SU-DHL-6 (cell line): ENCODE data around the gene PDZD2.

Experiments used
- H2AFZ ChIP-seq: fragments of 200-600 bp; sonication (generic); 2 replicates; pipeline ENCODE4 v1.6.1; 2014; ENCODE audit warnings: low read depth, mild to moderate bottlenecking, moderate library complexity, mixed read lengths, antibody characterized with exemption, low read length; ENCODE audit not compliant: severe bottlenecking
- H3F3A ChIP-seq: fragments of 200-600 bp; shearing (Covaris generic); 2 replicates; pipeline ENCODE4 v1.6.0; 2016; ENCODE audit warnings: antibody characterized with exemption, mild to moderate bottlenecking; ENCODE audit not compliant: insufficient read depth
- H3K27ac ChIP-seq: fragments of 200-600 bp; sonication (generic); 2 replicates; pipeline ENCODE4 v1.5.1; 2016; ENCODE audit warnings: low read depth, mild to moderate bottlenecking, low read length, moderate library complexity, mixed read lengths
- H3K27me3 ChIP-seq: fragments of 200-600 bp; sonication (generic), shearing (Covaris generic); 2 replicates; pipeline ENCODE4 v1.6.0; 2014; ENCODE audit warnings: mild to moderate bottlenecking, low read length
- H3K36me3 ChIP-seq: fragments of 200-600 bp; sonication (generic); 2 replicates; pipeline ENCODE4 v1.6.1; 2014; ENCODE audit warnings: mild to moderate bottlenecking, low read length, mixed read lengths
- H3K4me2 ChIP-seq: fragments of 300-600, 200-600 bp; shearing (Covaris generic), sonication (generic); 2 replicates; pipeline ENCODE4 v1.6.0; 2014; ENCODE audit warnings: low read length, low read depth, mild to moderate bottlenecking; ENCODE audit not compliant: poor library complexity, severe bottlenecking
- H3K4me3 ChIP-seq: fragments of 200-600 bp; sonication (generic); 2 replicates; pipeline ENCODE4 v1.5.1; 2014; ENCODE audit warnings: antibody characterized with exemption, low read length, mild to moderate bottlenecking, mixed read lengths; ENCODE audit not compliant: insufficient read depth, poor library complexity, severe bottlenecking
- H3K79me2 ChIP-seq: fragments of 200-600 bp; sonication (generic); 2 replicates; pipeline ENCODE4 v1.6.1; 2014; ENCODE audit warnings: mild to moderate bottlenecking, low read length, moderate library complexity; ENCODE audit not compliant: insufficient read depth
- H3K9ac ChIP-seq: fragments of 200-600 bp; sonication (generic); 2 replicates; pipeline ENCODE4 v1.7.0; 2014; ENCODE audit warnings: mild to moderate bottlenecking, low read length
- H3K9me2 ChIP-seq: fragments of 200-600 bp; sonication (generic); replicated peaks from 2 replicates; pipeline ENCODE4 v1.6.1; 2014; ENCODE audit warnings: low read length; ENCODE audit not compliant: insufficient read depth
- H3K9me3 ChIP-seq: fragments of 200-600 bp; sonication (generic); 2 replicates; pipeline ENCODE4 v1.6.1; 2014; ENCODE audit warnings: low read length, mixed read lengths; ENCODE audit not compliant: insufficient read depth
- H4K20me1 ChIP-seq: fragments of 200-600 bp; sonication (generic); 2 replicates; pipeline ENCODE4 v1.6.1; 2014; ENCODE audit warnings: low read depth, mild to moderate bottlenecking, antibody characterized with exemption, low read length, moderate library complexity, mixed read lengths
- CTCF ChIP-seq: fragments of 200-600 bp; sonication (generic); IDR thresholded peaks from one replicate; pipeline ENCODE4 v1.5.1; 2017; ENCODE audit warnings: antibody characterized with exemption, mild to moderate bottlenecking, low read length, moderate library complexity; ENCODE audit not compliant: insufficient read depth, poor library complexity, severe bottlenecking
- EZH2phosphoT487 ChIP-seq: fragments of 200-600 bp; sonication (generic), shearing (Covaris generic); conservative IDR thresholded peaks from 2 replicates; pipeline ENCODE4 v1.6.1; 2018; ENCODE audit warnings: mild to moderate bottlenecking, antibody characterized with exemption, low read length, moderate library complexity, mixed read lengths

Gene PDZD2

DNA sequence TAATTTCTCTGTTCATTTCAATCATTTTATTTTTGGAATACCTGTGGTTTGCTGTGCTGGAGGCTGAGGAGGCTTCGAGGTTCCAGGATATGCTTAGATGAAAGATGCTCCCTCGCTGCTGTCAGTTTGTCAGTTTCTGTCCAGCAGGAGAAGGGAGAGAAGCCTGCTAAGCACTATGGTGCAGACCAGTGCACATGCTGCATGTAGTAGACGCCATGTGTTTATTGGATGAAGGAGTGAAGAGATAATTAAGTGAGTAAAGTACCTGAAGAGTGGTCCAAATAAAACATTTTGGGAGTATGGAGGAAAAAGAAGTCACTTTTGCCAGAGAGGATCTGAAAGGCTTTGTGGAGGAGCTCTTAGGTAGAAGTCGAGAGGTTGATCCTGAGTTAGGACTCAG is 2.1 kb downstream of the PDZD2 start:
- Histone ChIP-seq H3K27ac (no peak overlapping the region), H3K4me3 (no peak overlapping the region), H3K36me3 (no peaks in the 10 kb centered on the region), H3K27me3 (no peaks in the 10 kb centered on the region), H3K79me2 (no peaks in the 10 kb centered on the region), H2AFZ (no peak overlapping the region), H3K4me2 (no peak overlapping the region), H3F3A (no peaks in the 10 kb centered on the region), H3K9me2 (no peaks in the 10 kb centered on the region), H3K9me3 (no peaks in the 10 kb centered on the region), H3K9ac (no peak overlapping the region), H4K20me1 (no peaks in the 10 kb centered on the region)
- TF ChIP-seq EZH2phosphoT487 (no peak), CTCF (no peak)

DNA sequence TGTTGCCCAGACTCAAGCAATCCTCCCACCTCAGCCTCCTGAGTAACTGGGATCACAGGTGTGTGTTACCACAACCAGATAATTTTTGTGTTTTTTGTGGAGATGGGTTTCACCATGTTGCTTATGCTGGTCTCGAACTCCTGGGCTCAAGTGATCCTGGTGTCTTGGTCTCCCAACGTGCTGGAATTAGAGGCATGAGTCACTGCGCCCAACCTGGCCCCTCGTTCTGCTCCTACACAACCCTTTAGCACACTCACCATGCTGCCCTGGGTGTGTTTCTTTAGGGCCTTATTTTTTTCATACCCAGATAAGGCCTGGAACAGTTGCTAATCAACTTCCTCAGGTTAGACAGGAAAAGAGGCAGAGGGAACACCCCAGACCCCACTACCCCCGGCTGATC is 2.6 kb downstream of the PDZD2 start:
- H3F3A ChIP-seq = no peaks in the 10 kb centered on the region
- H3K4me3 ChIP-seq = no peak overlapping the region
- H3K4me2 ChIP-seq = no peak overlapping the region
- H4K20me1 ChIP-seq = no peaks in the 10 kb centered on the region
- TF ChIP-seq EZH2phosphoT487 = no peak
- no peak for TF ChIP-seq CTCF
- no peaks in the 10 kb centered on the region for H3K36me3 ChIP-seq
- H3K9me2 ChIP-seq = no peaks in the 10 kb centered on the region
- no peak overlapping the region for H2AFZ ChIP-seq
- H3K27me3 ChIP-seq = no peaks in the 10 kb centered on the region
- H3K27ac ChIP-seq = no peak overlapping the region
- H3K9me3 ChIP-seq = no peaks in the 10 kb centered on the region
- no peak overlapping the region for H3K9ac ChIP-seq
- no peaks in the 10 kb centered on the region for H3K79me2 ChIP-seq

DNA sequence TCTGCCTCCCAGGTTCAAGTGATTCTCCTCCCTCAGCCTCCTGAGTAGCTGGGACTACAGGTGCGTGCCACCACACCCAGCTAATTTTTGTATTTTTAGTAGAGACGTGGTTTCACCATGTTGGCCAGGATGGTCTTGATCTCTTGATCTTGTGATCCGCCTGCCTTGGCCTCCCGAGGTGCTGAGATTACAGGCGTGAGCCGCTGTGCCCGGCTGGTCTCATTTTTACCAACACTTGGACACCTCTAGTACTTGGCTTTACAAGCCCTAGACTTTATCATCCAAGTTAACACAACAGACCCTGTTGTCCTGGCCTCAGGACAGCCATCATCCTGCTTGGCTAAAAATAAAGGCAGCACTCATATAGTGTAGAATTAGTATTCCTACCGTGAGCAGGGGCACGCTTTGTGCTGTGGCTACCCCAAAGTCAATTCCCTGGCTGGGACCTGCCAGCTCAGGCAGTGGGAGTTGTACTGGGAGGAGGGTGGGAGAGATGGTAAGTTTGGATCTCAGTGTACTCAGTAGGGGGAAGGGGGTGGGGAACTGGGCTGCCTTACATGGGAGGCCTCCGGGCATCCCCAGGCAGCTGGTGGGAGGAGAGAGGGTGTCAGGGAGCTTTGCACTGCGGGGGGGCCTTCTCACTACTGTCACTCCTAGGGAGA is 6.6 kb downstream of the PDZD2 start:
- no peaks in the 10 kb centered on the region for H3K9me2 ChIP-seq

More for the DNA sequence above, 6.6 kb downstream of the PDZD2 start:
- no peak overlapping the region for H2AFZ ChIP-seq
- H3K9ac ChIP-seq = no peak overlapping the region
- H3F3A ChIP-seq = no peaks in the 10 kb centered on the region
- H4K20me1 ChIP-seq = no peaks in the 10 kb centered on the region
- H3K79me2 ChIP-seq = no peaks in the 10 kb centered on the region
- H3K27ac ChIP-seq = no peak overlapping the region
- no peaks in the 10 kb centered on the region for H3K9me3 ChIP-seq
- H3K4me3 ChIP-seq = no peak overlapping the region
- no peak for TF ChIP-seq CTCF
- no peak for TF ChIP-seq EZH2phosphoT487
- no peak overlapping the region for H3K4me2 ChIP-seq
- H3K36me3 ChIP-seq = no peaks in the 10 kb centered on the region
- H3K27me3 ChIP-seq = no peaks in the 10 kb centered on the region
